HCT116 (cell line): Measurements from ENCODE around the gene CCDC191. TPM values are rescaled to one million over a fixed set of nuclear protein-coding genes. Genes with fewer than 3 reads are reported as not detected.

Source experiments
- ATAC-seq: fragments of 200-7000 bp; cut with Tn5 transposase; 2 replicates; pipeline ENCODE4 v1.9.1; 2020; ENCODE audit warnings: mild to moderate bottlenecking, moderate library complexity
- BruUV-seq: library from RNA; stranded (reverse); fragments of 400-500 nt; replicated peaks from 2 replicates; lab custom pipeline; 2021; lab: Mats Ljungman, UMichigan
- CTCF ChIA-PET: fragments of 300-600 bp; sonication (Branson Sonifier 250); formaldehyde crosslinking; loops from one replicate; lab custom pipeline; 2021; ENCODE audit warnings: antibody characterized with exemption; lab: Charles Lee
- POLR2A ChIA-PET: fragments of 300-600, 350-600 bp; sonication (Branson Sonifier 250); formaldehyde crosslinking; loops from one replicate; lab custom pipeline; 2021; ENCODE audit warnings: antibody characterized with exemption; lab: Charles Lee
- RAD21 ChIA-PET, 2 experiments: fragments of 300-600 bp; sonication (Branson Sonifier 250); formaldehyde crosslinking; loops; one replicate each; lab custom pipeline; 2023; ENCODE audit warnings: low total read pairs in 2 of 2; ENCODE audit not compliant: uncharacterized antibody in 2 of 2, unreplicated experiment in 2 of 2, low non-redundant PET in 1 of 2; lab: Charles Lee
- DNase-seq: peaks from one replicate; pipeline ENCODE4 v3.0.0-alpha.2; 2010; ENCODE audit warnings: low read depth, low spot score
- H2AFZ ChIP-seq: fragments of 200-600 bp; shearing (Covaris generic), sonication (generic); 2 replicates; pipeline ENCODE4 v1.6.1; 2017; ENCODE audit warnings: low read depth, mixed run types, mixed read lengths, antibody characterized with exemption, low read length; ENCODE audit not compliant: poor library complexity, severe bottlenecking
- H3K27ac ChIP-seq: 2 replicates; pipeline ENCODE4 v1.5.1; 2012; ENCODE audit warnings: low read depth, low read length
- H3K27me3 ChIP-seq: fragments of 200-600 bp; sonication (generic); 2 replicates; pipeline ENCODE4 v1.6.1; 2016; ENCODE audit warnings: mixed run types, low read length, mixed read lengths; ENCODE audit not compliant: insufficient read depth
- H3K36me3 ChIP-seq, 2 experiments: fragments of 200-500 bp in 1 of 2; fragments of 200-600 bp in 1 of 2; sonication (Bioruptor generic) in 1 of 2; sonication (generic) in 1 of 2; 2 replicates each; pipeline versions ENCODE4 v1.5.1 to v1.6.1; 2014 to 2016; ENCODE audit warnings: low read length in 2 of 2, inconsistent platforms in 1 of 2, mixed read lengths in 1 of 2, mixed run types in 1 of 2; ENCODE audit not compliant: insufficient read depth in 2 of 2, control insufficient read depth in 1 of 2
- H3K4me1 ChIP-seq, 2 experiments: fragments of 200-600 bp in 1 of 2; sonication (generic) in 1 of 2; 2 replicates each; pipeline versions ENCODE4 v1.5.1 to v1.6.1; 2012 to 2017; ENCODE audit warnings: low read length in 2 of 2, inconsistent platforms in 1 of 2, mild to moderate bottlenecking in 1 of 2, mixed read lengths in 1 of 2, mixed run types in 1 of 2, moderate library complexity in 1 of 2; ENCODE audit not compliant: insufficient read depth in 2 of 2, control insufficient read depth in 1 of 2
- H3K4me2 ChIP-seq: fragments of 200-600 bp; sonication (generic); 2 replicates; pipeline ENCODE4 v1.6.1; 2017; ENCODE audit warnings: mixed run types, low read length, mixed read lengths
- H3K4me3 ChIP-seq, 2 experiments: fragments of 200-600 bp in 1 of 2; sonication (generic) in 1 of 2; replicated peaks in 1 of 2; 2 replicates each; pipeline ENCODE4 v1.5.1; 2011 to 2016; ENCODE audit warnings: low read length in 2 of 2, control low read depth in 1 of 2, low read depth in 1 of 2, mild to moderate bottlenecking in 1 of 2, mixed read lengths in 1 of 2, mixed run types in 1 of 2
- H3K79me2 ChIP-seq: fragments of 200-600 bp; sonication (generic); 2 replicates; pipeline ENCODE4 v1.6.1; 2017; ENCODE audit warnings: mild to moderate bottlenecking, mixed run types, low read length, moderate library complexity, mixed read lengths; ENCODE audit not compliant: insufficient read depth
- H3K9ac ChIP-seq: fragments of 200-600 bp; sonication (generic); 2 replicates; pipeline ENCODE4 v1.6.1; 2016; ENCODE audit warnings: low read length, mixed read lengths
- H3K9me2 ChIP-seq: fragments of 200-600 bp; sonication (generic), shearing (Covaris generic); 2 replicates; pipeline ENCODE4 v1.6.1; 2017; ENCODE audit warnings: mixed run types, mild to moderate bottlenecking, moderate library complexity; ENCODE audit not compliant: insufficient read depth
- H3K9me3 ChIP-seq, 2 experiments: fragments of 200-500 bp in 1 of 2; fragments of 200-600 bp in 1 of 2; sonication (Bioruptor generic) in 1 of 2; sonication (generic) in 1 of 2; 2 replicates each; pipeline ENCODE4 v1.6.1; 2014 to 2017; ENCODE audit warnings: low read length in 2 of 2, mixed read lengths in 2 of 2, inconsistent platforms in 1 of 2, low read depth in 1 of 2, mild to moderate bottlenecking in 1 of 2, mixed run types in 1 of 2, moderate library complexity in 1 of 2; ENCODE audit not compliant: control insufficient read depth in 1 of 2, insufficient read depth in 1 of 2
- H4K20me1 ChIP-seq: fragments of 200-600 bp; sonication (generic), shearing (Covaris generic); 2 replicates; pipeline ENCODE4 v1.6.1; 2017; ENCODE audit warnings: mixed run types, mild to moderate bottlenecking, moderate library complexity; ENCODE audit not compliant: insufficient read depth
- CEBPB ChIP-seq: IDR thresholded peaks from 2 replicates; pipeline ENCODE4 v1.6.1; 2012; ENCODE audit warnings: low read depth
- EGR1 ChIP-seq: IDR thresholded peaks from 2 replicates; pipeline ENCODE4 v1.6.1; 2012; ENCODE audit warnings: low read depth
- EZH2 ChIP-seq: fragments of 200-600 bp; sonication (generic); IDR thresholded peaks from 2 replicates; pipeline ENCODE4 v1.6.1; 2017; ENCODE audit warnings: antibody characterized with exemption, mixed run types
- EZH2phosphoT487 ChIP-seq: fragments of 200-600 bp; IDR thresholded peaks from 2 replicates; pipeline ENCODE4 v1.6.1; 2018; ENCODE audit warnings: antibody characterized with exemption, borderline replicate concordance
- JUND ChIP-seq: IDR thresholded peaks from 2 replicates; pipeline ENCODE4 v1.6.1; 2012
- POLR2A ChIP-seq: IDR thresholded peaks from 2 replicates; pipeline ENCODE4 v1.7.0; 2011; ENCODE audit warnings: borderline replicate concordance; ENCODE audit not compliant: insufficient read depth, insufficient read length; ENCODE audit errors: extremely low read depth
- POLR2AphosphoS5 ChIP-seq: IDR thresholded peaks from 2 replicates; pipeline ENCODE4 v1.6.1; 2011; ENCODE audit warnings: mild to moderate bottlenecking, low read depth, low read length, moderate library complexity
- SIN3A ChIP-seq: IDR thresholded peaks from 2 replicates; pipeline ENCODE4 v1.6.1; 2012; ENCODE audit warnings: low read depth
- SRF ChIP-seq: IDR thresholded peaks from 2 replicates; pipeline ENCODE4 v1.6.1; 2012; ENCODE audit warnings: low read depth
- TCF7L2 ChIP-seq: IDR thresholded peaks from 2 replicates; pipeline ENCODE4 v1.7.0; 2011; ENCODE audit warnings: borderline replicate concordance, inconsistent platforms; ENCODE audit not compliant: insufficient read depth, insufficient read length; ENCODE audit errors: extremely low read depth
- YY1 ChIP-seq: IDR thresholded peaks from 2 replicates; pipeline ENCODE4 v1.6.1; 2011; ENCODE audit warnings: low read length, low read depth, moderate library complexity, mild to moderate bottlenecking; ENCODE audit not compliant: insufficient replicate concordance; ENCODE audit errors: extremely low read depth
- ZFX ChIP-seq: fragments of 450-650 bp; IDR thresholded peaks from 2 replicates; pipeline ENCODE4 v1.6.1; 2017
- ZNF274 ChIP-seq: fragments of 200-500 bp; sonication (Bioruptor generic); IDR thresholded peaks from 2 replicates; pipeline ENCODE4 v1.6.1; 2014; ENCODE audit warnings: mild to moderate bottlenecking, low read depth, low read length, inconsistent platforms
- intact Hi-C: fragments of 100-400 bp; cut with micrococcal nuclease; formaldehyde crosslinking; loops from 2 replicates; pipeline ENCODE4 v1.10.0; 2022
- total RNA-seq: library from RNA; stranded (reverse); gene quantifications from one replicate; pipeline ENCODE4 v1.2.1, GENCODE V29; 2021; ENCODE audit not compliant: unreplicated experiment
- TF ChIP-seq, protein P1 (sequence below): IDR thresholded peaks from 2 replicates; pipeline ENCODE4 v1.6.1; 2012; ENCODE audit warnings: low read depth
- TF ChIP-seq, protein P2 (sequence below): IDR thresholded peaks from 2 replicates; pipeline ENCODE4 v1.6.1; 2011; ENCODE audit warnings: mild to moderate bottlenecking, low read length, moderate library complexity; ENCODE audit not compliant: insufficient replicate concordance; ENCODE audit errors: extremely low read depth

The CCDC191 gene
- total RNA-seq, 1 experiment from 2014 or later: 4.1 TPM

DNA sequence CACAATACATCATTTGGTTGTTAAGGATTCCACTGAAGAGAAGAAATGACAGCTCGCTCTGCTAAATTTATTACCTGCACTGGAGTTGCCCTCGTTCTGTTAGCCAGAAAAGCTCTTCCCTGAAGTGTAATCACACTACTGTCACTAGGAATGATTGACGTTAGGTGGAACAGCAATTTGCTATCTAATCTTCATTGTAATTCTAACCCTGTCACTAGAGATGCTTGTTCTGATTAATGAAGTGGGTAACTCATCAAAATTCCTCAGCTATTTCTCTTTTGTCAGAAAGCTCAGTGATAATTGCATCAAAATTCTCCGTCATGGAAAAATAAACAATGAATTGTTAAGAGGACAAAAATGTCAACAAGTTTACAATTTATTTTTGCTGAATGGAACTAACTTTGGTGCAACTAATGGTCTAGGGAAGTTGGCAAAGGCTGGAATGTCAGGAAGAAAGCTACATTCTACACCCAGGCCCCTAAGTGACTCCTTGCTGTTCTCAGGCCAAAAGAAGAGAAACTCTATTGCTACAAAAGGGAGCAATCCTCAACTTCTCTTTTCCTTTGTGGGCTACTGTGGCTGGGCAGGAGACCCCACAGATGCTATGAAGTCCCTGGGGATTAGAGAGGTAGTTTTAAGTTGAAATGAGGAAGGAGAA, 34.1 kb downstream of the CCDC191 start:
- TF ChIP-seq POLR2A (no peak), EGR1 (no peak), CEBPB (no peak), TCF7L2 (no peak), JUND (no peak), SRF (no peak), ZNF274 (no peak), SIN3A (no peak), ZFX (no peak), EZH2phosphoT487 (no peak), POLR2AphosphoS5 (no peak), EZH2 (no peak), YY1 (no peak)
- TF ChIP-seq, protein P1, sequence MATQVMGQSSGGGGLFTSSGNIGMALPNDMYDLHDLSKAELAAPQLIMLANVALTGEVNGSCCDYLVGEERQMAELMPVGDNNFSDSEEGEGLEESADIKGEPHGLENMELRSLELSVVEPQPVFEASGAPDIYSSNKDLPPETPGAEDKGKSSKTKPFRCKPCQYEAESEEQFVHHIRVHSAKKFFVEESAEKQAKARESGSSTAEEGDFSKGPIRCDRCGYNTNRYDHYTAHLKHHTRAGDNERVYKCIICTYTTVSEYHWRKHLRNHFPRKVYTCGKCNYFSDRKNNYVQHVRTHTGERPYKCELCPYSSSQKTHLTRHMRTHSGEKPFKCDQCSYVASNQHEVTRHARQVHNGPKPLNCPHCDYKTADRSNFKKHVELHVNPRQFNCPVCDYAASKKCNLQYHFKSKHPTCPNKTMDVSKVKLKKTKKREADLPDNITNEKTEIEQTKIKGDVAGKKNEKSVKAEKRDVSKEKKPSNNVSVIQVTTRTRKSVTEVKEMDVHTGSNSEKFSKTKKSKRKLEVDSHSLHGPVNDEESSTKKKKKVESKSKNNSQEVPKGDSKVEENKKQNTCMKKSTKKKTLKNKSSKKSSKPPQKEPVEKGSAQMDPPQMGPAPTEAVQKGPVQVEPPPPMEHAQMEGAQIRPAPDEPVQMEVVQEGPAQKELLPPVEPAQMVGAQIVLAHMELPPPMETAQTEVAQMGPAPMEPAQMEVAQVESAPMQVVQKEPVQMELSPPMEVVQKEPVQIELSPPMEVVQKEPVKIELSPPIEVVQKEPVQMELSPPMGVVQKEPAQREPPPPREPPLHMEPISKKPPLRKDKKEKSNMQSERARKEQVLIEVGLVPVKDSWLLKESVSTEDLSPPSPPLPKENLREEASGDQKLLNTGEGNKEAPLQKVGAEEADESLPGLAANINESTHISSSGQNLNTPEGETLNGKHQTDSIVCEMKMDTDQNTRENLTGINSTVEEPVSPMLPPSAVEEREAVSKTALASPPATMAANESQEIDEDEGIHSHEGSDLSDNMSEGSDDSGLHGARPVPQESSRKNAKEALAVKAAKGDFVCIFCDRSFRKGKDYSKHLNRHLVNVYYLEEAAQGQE: no peak
- TF ChIP-seq, protein P2, sequence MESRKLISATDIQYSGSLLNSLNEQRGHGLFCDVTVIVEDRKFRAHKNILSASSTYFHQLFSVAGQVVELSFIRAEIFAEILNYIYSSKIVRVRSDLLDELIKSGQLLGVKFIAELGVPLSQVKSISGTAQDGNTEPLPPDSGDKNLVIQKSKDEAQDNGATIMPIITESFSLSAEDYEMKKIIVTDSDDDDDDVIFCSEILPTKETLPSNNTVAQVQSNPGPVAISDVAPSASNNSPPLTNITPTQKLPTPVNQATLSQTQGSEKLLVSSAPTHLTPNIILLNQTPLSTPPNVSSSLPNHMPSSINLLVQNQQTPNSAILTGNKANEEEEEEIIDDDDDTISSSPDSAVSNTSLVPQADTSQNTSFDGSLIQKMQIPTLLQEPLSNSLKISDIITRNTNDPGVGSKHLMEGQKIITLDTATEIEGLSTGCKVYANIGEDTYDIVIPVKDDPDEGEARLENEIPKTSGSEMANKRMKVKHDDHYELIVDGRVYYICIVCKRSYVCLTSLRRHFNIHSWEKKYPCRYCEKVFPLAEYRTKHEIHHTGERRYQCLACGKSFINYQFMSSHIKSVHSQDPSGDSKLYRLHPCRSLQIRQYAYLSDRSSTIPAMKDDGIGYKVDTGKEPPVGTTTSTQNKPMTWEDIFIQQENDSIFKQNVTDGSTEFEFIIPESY: no peak
- Histone ChIP-seq H2AFZ (no peak overlapping the region), H3K9ac (no peak overlapping the region), H4K20me1 (no peaks in the 10 kb centered on the region), H3K4me1 (no peaks in the 10 kb centered on the region), H3K27ac (no peak overlapping the region), H3K79me2 (no peaks in the 10 kb centered on the region), H3K4me3 (no peak overlapping the region), H3K27me3 (no peaks in the 10 kb centered on the region), H3K36me3 (no peaks in the 10 kb centered on the region), H3K4me2 (no peak overlapping the region), H3K9me2 (no peaks in the 10 kb centered on the region), H3K9me3 (no peaks in the 10 kb centered on the region)
- POLR2A ChIA-PET: no interaction called here
- RAD21 ChIA-PET: no interaction called here
- CTCF ChIA-PET: no interaction called here
- intact Hi-C loops: no loop called here
- DNase-seq (no peak), ATAC-seq (no peak)
- no TSS peak for BruUV-seq
